ENCODE measurements around the gene CHSY1.

GRCh38 chr15:101198800-101199199 is 53.0 kb downstream of the CHSY1 start:
- TF ChIP-seq, protein P1, sequence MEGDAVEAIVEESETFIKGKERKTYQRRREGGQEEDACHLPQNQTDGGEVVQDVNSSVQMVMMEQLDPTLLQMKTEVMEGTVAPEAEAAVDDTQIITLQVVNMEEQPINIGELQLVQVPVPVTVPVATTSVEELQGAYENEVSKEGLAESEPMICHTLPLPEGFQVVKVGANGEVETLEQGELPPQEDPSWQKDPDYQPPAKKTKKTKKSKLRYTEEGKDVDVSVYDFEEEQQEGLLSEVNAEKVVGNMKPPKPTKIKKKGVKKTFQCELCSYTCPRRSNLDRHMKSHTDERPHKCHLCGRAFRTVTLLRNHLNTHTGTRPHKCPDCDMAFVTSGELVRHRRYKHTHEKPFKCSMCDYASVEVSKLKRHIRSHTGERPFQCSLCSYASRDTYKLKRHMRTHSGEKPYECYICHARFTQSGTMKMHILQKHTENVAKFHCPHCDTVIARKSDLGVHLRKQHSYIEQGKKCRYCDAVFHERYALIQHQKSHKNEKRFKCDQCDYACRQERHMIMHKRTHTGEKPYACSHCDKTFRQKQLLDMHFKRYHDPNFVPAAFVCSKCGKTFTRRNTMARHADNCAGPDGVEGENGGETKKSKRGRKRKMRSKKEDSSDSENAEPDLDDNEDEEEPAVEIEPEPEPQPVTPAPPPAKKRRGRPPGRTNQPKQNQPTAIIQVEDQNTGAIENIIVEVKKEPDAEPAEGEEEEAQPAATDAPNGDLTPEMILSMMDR (IDR thresholded peaks at IDR 0.05) = no peak
- TF ChIP-seq HDAC2 (IDR thresholded peaks at IDR 0.05) (no peak), MAFK (IDR thresholded peaks at IDR 0.05; ENCODE audit: partially characterized antibody) (no peak), MAX (IDR thresholded peaks at IDR 0.05) (no peak), EHMT2 (IDR thresholded peaks at IDR 0.05; ENCODE audit: low read depth) (no peak), RARB (CRISPR knock-in tag; IDR thresholded peaks at IDR 0.05) (no peak), CHD4 (IDR thresholded peaks at IDR 0.05; ENCODE audit: borderline replicate concordance) (no peak), POLR2A (IDR thresholded peaks at IDR 0.05; ENCODE audit: low read length) (no peak), SREBF2 (IDR thresholded peaks at IDR 0.05) (no peak), CBX8 (IDR thresholded peaks at IDR 0.05) (no peak), MAZ (IDR thresholded peaks at IDR 0.05; ENCODE audit: borderline replicate concordance, low read depth, low read length) (no peak)

Measured in A549 (cell line).